Ovary (tissue), 3 donors: Measurements from ENCODE around the gene SPRED3.

Source experiments
- POLR2A ChIP-seq: fragments of 450-650 bp; IDR thresholded peaks from one replicate; pipeline ENCODE4 v1.6.1; 2017; ENCODE audit warnings: antibody characterized with exemption, mild to moderate bottlenecking, moderate library complexity
- TF ChIP-seq, protein P1 (sequence below), 3 donors: fragments of 450-650 bp in 2 of 3; fragments of 200-600 bp in 1 of 3; IDR thresholded peaks; one replicate each; pipeline versions ENCODE4 v1.5.1 to v1.8.0; 2016 to 2022; ENCODE audit warnings: antibody characterized with exemption in 3 of 3, mild to moderate bottlenecking in 1 of 3
- donor health status: DM: no; HTN: no; CAD: no.

DNA sequence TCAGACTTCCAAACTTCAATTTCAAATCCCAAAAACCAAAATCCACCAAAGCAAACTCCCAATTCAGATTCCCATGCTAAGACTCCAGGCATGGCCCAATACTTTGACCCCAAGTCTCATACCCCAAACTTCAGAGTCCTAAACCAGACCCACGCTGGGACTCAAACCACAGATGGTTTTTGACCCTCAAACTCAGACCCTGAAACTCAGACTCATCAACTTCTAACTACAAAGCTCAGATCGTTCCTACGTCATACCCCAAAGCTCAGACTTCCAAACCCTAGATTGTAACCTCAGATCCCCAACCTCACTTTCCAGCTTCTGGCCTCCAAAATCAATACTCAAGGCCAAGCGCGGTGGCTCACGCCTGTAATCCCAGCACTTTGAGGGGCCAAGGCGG, 56.9 kb downstream of the SPRED3 start:
- TF ChIP-seq POLR2A, result no peak
- TF ChIP-seq, protein P1, sequence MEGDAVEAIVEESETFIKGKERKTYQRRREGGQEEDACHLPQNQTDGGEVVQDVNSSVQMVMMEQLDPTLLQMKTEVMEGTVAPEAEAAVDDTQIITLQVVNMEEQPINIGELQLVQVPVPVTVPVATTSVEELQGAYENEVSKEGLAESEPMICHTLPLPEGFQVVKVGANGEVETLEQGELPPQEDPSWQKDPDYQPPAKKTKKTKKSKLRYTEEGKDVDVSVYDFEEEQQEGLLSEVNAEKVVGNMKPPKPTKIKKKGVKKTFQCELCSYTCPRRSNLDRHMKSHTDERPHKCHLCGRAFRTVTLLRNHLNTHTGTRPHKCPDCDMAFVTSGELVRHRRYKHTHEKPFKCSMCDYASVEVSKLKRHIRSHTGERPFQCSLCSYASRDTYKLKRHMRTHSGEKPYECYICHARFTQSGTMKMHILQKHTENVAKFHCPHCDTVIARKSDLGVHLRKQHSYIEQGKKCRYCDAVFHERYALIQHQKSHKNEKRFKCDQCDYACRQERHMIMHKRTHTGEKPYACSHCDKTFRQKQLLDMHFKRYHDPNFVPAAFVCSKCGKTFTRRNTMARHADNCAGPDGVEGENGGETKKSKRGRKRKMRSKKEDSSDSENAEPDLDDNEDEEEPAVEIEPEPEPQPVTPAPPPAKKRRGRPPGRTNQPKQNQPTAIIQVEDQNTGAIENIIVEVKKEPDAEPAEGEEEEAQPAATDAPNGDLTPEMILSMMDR (IDR thresholded peaks at IDR 0.05), result no peak
